H1 (cell line): ENCODE results near the gene MPIG6B. TPM values are rescaled to one million over a fixed set of nuclear protein-coding genes. Genes with fewer than 3 reads are reported as not detected.
A peak's percentile ranks its signal among the peaks of the same experiment; 100 is the strongest.

Experiments
- POLR2A ChIP-seq, 2 experiments: IDR thresholded peaks; 1 replicate in 1 of 2; 2 replicates in 1 of 2; pipeline ENCODE4 v1.6.1; 2011; ENCODE audit warnings: low read depth in 2 of 2, low read length in 2 of 2, mild to moderate bottlenecking in 2 of 2; ENCODE audit errors: control extremely low read depth in 1 of 2
- SIN3A ChIP-seq, 2 experiments: IDR thresholded peaks in 1 of 2; conservative IDR thresholded peaks in 1 of 2; 2 replicates each; pipeline ENCODE4 v1.6.1; 2011 to 2012; ENCODE audit warnings: low read length in 2 of 2, improper control_type of control experiment in 1 of 2, low read depth in 1 of 2, mild to moderate bottlenecking in 1 of 2
- polyA plus RNA-seq, 7 experiments: library from polyadenylated mRNA; depleted of rRNA in 3 of 7; stranded (reverse) in 5 of 7; unstranded in 2 of 7; fragments of >200 nt in 5 of 7; fragments of 200-250 nt in 2 of 7; gene quantifications; 1 replicate in 5 of 7; 2 replicates in 1 of 7; 4 replicates in 1 of 7; pipeline versions ENCODE4 v1.2.1 to v1.2.3, GENCODE V29; 2011 to 2013; ENCODE audit warnings: missing spikeins in 2 of 7, mixed read lengths in 2 of 7
- total RNA-seq: library from RNA; stranded (reverse); fragmentation: NEBNext Ultra II Directional; extraction: Animal tissue kit (Norgen Biotek cat#: 25700); gene quantifications from 2 replicates; pipeline ENCODE4 v1.2.1, GENCODE V29; 2021
- TF ChIP-seq, protein P1 (sequence below): IDR thresholded peaks from 2 replicates; pipeline ENCODE4 v1.6.1; 2012; ENCODE audit warnings: inconsistent platforms

MPIG6B gene
- total and polyA plus RNA-seq, 2 of the 8 experiments (the other 6 are each of a cell fraction or from before 2014, with no cell fraction given): 0.18 TPM; not detected in 1

GRCh38 chr6:31765910-31766794 lies 43.0 kb downstream of the MPIG6B start (continued):
- TF ChIP-seq SIN3A (conservative IDR thresholded peaks at IDR 0.05 in 1 of 2, IDR thresholded peaks at IDR 0.05 in 1 of 2; ENCODE audit: low read depth in 1 of 2, low read length in 2 of 2) (0 out of 4 replicates have a peak, but pooled peaks of 1 of the 2 experiments have one; percentile 28), POLR2A (IDR thresholded peaks at IDR 0.05; ENCODE audit: control extremely low read depth in 1 of 2, low read depth in 2 of 2, low read length in 2 of 2) (peak in 1 of 2 experiments; percentile 32; a peak in 1 of 3 replicates)
- TF ChIP-seq, protein P1, sequence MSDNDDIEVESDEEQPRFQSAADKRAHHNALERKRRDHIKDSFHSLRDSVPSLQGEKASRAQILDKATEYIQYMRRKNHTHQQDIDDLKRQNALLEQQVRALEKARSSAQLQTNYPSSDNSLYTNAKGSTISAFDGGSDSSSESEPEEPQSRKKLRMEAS: 0 out of 2 replicates have a peak, but pooled peaks have one; percentile 12
